Embryonic facial prominence (tissue), 1 donor: ENCODE results near the gene LRRTM2.
"Not testable (repeated sequence)": the region's sequence is repeated elsewhere in the genome, so short reads cannot be mapped to it uniquely, and the experiment has no call there.

Experiments
- DNase-seq: peaks from one replicate; pipeline ENCODE4 v3.0.0-alpha.2; 2016; ENCODE audit errors: extremely low spot score

The LRRTM2 gene

DNA sequence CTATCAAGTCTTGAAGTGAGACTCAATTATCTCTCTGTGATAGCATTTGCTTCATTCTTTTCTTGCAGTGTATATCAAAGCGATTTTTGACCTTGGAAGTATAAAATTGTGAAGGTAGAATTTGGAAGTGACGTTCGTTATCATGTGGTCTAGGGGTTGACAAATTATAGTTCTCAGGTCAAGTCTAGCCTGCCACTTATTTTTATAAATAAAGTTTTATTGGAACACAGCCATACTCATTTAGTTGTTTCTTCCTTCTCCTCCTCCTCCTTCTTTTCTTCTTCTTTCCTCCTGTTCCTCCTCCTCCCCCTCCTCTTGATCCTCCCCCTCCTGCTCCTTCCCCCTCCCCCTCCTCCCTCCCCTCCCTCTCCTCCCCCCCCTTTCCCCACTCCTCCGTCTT, 38.0 kb downstream of the LRRTM2 start:
- no peak for DNase-seq

DNA sequence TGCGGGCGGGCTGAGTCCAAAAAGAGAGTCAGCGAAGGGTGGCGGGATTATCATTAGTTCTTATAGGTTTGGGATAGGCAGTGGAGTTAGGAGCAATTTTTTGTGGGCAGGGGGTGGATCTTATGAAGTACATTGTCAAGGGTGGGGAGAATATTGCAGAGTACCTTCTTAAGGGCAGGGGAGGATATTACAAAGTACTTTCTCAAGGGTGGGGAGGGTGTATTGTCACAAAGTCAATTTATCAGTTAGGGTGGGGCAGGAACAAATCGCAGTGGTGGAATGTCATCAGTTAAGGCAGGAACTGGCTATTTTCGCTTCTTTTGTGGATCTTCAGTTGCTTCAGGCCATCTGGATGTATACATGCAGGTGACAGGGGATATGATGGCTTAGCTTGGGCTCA, 40.3 kb downstream of the LRRTM2 start:
- DNase-seq, result not testable (repeated sequence)

DNA sequence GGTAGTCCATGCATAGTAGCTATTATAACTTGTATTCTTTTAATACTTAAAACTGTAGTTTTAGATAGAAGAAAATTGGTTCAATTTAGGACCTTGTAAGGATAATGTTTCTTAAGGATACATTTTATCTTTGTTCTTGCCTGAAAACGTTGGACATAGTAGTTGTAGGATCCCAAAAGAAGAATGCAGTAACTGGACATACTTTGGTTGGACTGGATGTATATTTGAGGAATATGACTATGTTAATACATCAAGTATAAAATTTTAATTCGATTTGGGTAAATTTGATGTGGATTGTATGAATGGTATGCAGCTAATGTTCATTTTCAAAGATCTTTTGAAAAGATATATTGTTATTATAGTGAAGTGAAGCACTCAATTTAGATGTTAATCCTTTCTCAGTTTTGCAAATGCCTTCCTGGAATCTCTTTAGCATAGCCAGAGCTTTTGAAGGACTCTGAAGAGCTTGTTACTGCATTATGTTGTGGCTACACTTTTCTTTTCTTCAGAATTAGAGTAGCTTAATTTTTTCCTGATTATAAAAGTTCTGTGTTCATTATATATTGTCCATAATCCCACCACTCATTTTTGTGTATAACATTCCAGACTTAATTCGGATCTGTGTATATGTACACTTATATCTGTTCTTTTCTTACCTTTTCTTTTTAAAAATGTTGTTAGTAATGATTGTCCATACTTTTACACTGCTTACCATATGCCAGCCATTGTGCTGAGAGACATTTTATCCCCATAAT, 41.2 kb downstream of the LRRTM2 start:
- DNase-seq, result no peak

DNA sequence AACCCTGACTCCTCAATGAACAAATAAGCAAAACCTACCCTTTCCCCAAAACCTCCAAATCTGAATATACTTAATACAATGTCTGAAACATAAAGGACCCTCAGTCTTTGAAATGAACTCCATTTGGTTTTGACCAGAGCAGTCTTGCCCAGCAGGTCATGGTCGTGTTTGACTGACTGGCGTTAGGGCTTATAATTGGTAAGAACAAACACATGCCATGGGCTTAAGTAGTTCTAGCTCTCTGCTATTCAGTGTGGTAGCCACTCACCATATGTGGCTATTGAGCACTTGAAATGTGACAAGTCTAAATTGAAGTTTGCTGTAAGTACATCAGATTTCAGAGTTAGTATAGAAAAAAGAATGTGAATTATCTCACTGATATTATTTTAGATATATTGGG, 42.1 kb downstream of the LRRTM2 start:
- DNase-seq, result no peak

DNA sequence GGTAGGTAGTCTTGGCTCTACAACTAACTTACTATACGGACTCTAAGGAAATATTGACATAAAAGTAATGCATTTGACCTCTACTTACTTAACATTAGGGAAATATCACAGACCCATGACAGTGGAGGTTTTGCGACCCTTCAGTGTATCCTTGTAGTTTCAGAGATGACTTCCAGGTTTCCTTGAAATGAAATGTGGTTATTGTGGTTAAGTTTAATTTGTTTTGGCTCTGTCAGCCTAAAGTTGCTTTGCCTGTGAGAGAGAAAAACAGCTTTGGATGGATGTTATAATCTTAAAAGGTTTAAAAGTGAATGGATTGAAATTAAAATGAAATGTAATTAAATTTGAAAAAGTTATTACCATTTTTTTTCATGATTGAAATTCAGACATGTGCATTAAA, 42.9 kb downstream of the LRRTM2 start:
- DNase-seq, result no peak

DNA sequence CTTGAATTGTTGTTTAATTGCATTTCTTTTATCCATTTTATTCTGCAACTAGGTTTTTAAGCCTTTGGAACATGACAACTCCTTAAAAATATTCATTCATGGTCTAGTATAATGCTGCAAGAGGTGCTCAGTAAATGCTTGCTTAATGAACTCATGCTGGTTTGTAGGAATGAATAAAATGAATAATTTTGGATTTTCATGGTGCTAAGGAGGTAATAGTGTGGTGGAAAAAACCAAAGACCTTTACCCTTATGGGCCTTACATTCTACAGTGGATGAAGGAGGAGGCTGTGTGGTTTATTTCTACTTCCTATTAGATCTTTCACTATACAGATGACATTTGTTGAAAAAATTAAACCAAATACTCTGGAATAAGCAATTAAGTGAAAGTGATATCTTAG, 43.4 kb downstream of the LRRTM2 start:
- DNase-seq, result no peak

DNA sequence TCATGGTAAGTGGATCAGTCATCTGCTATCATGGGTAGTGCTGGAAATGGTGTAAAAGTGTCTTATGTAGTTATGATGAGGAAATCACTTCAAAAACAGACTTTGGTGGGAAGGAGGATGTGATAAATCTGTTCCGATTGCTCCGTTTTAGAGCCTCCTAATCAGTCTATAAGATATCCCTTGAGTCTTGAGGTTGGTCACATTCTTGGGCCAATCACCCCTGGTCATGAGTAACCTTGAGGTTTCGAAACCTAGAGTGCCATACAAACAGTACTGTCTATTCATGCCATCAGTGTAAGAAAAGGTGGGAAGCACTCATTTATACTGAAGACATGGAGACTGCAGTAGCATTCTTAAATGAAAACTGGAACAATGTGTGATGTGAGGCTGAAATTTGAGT, 45.8 kb downstream of the LRRTM2 start:
- no peak for DNase-seq

DNA sequence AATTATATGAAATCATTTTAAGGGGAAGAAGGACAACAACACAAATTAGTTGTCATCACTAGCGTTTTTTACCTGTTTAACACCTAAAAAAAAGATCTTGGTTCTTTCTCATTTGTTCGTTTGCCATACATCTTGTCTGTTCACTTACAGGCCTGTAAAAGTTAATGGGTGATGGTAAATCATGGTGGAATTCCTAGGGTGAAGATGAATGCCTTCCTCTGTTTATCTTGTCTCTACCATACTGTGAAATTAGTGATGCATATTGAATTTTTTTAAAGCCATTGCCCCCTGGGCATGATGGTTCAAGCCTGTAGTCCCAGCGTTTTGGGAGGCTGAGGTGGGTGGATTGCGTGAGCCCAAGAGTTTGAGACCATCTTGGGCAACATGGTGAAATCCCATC, 46.6 kb downstream of the LRRTM2 start:
- DNase-seq, result no peak

DNA sequence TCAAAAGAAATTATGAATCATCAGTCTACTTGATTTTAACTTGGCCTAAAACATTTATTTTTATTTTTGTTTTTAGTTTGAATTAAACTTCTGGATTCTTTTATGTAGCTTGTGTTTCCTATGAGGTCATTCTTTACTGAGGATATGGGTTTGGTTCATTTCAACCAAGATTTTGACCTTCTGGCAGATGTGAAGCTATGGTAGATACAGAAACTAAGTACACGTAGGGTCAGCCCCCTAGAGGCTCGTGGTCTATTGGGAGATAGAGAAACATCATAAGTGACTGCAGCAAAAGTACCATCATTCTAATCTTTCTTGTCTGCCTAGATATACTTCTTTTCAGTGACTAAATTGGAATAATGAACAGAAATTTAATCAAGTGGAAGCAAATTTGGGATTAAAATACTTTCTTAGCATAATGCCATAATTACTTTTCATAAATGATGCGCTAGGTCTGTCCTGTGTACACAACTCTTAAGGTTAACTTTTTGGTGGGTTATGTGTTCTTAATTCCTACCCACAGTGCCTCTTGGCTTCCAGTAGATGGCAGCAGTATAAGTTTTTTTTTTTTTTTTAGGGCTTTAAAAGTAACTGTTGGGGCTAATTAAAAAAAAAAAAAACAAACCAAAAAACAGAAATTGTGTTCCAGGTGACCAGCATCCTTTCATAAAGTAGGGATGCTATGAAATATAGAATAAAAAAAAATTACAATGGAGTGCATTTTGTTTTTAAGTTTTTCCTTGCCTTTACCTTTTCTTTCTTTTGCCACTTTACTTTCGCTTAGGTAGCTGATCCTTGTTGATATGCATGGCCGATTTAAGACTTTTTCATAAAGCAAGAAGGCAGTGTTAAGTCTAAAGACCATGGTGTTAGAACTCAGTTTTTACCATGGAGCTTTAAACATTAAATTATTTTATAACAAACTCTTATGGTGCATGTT, 49.9 kb downstream of the LRRTM2 start:
- no peak for DNase-seq

GRCh38 chr5:138824516-138824915, 50.6 kb downstream of the LRRTM2 start:
- DNase-seq, result no peak

DNA sequence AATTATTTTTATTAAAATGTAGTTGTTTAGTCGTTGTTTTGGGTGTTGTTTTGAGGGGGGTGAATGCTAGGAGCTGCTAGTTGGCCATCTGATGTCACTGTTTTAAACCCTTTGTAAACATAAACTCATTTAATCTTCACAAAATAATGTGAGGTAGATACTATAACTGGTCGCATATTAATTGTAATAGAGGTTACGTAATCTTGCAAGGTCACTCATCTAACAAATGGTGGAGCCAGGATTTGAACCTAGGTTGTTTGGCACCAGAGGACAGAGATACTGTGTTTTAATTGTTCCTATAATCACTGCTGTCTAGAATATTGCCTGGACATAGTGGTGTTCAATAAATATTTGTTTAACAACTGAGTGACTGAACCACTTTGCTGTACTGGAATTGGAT, 54.4 kb downstream of the LRRTM2 start:
- DNase-seq, result no peak

GRCh38 chr5:138819081-138819480, 56.1 kb downstream of the LRRTM2 start:
- DNase-seq, result no peak
